Measurements from ENCODE around the gene SCLY. TPM values are rescaled to one million over a fixed set of nuclear protein-coding genes. Genes with fewer than 3 reads are reported as not detected.
"Not testable (repeated sequence)": the region's sequence is repeated elsewhere in the genome, so short reads cannot be mapped to it uniquely, and the experiment has no call there.

SCLY gene
- total RNA-seq, 1 experiment from 2014 or later: 28.7 TPM

- H3K9ac ChIP-seq (ENCODE audit: low read length); ATAC-seq; RAD21 ChIA-PET (ENCODE audit: low non-redundant PET in 1 of 2, low total read pairs in 2 of 2, uncharacterized antibody in 2 of 2, unreplicated experiment in 2 of 2); H3K4me3 ChIP-seq (replicated peaks in 1 of 2; ENCODE audit: low read depth in 1 of 2, low read length in 2 of 2); POLR2A ChIA-PET; BruUV-seq (replicated peaks); H3K27ac ChIP-seq (ENCODE audit: low read depth, low read length); H3K9me3 ChIP-seq (ENCODE audit: control insufficient read depth in 1 of 2, insufficient read depth in 1 of 2, low read depth in 1 of 2, low read length in 2 of 2); H2AFZ ChIP-seq (ENCODE audit: low read depth, low read length, poor library complexity, severe bottlenecking); H3K4me2 ChIP-seq (ENCODE audit: low read length); H3K27me3 ChIP-seq (ENCODE audit: insufficient read depth, low read length); H4K20me1 ChIP-seq (ENCODE audit: insufficient read depth); H3K9me2 ChIP-seq (ENCODE audit: insufficient read depth); intact Hi-C loops (cut with micrococcal nuclease); CTCF ChIA-PET; H3K36me3 ChIP-seq (ENCODE audit: control insufficient read depth in 1 of 2, insufficient read depth in 2 of 2, low read length in 2 of 2); DNase-seq (ENCODE audit: low read depth, low spot score): not testable (repeated sequence)
- Histone ChIP-seq H3K4me1 (ENCODE audit: control insufficient read depth in 1 of 2, insufficient read depth in 2 of 2, low read length in 2 of 2) (peaks cover 9 to 22% of the 10 kb centered on the region in 2 experiments; a peak in 2 of 4 replicates), H3K79me2 (ENCODE audit: insufficient read depth, low read length) (peaks cover 20% of the 10 kb centered on the region)
- 0 out of 2 replicates have a peak, but pooled peaks have one; percentile 28 for TF ChIP-seq POLR2AphosphoS5 (IDR thresholded peaks at IDR 0.05; ENCODE audit: low read depth, low read length)
Observed at GRCh38 chr2:238057696-238058575, 2.9 kb upstream of the SCLY start.

GRCh38 chr2:238059505-238059904 lies 1.3 kb upstream of the SCLY start:
- no peak for DNase-seq (ENCODE audit: low read depth, low spot score)
- Histone ChIP-seq H3K27ac (ENCODE audit: low read depth, low read length) (peak overlapping the region; percentile 94; the same call in 1 of the 2 replicates), H3K9ac (ENCODE audit: low read length) (peak overlapping the region; percentile 92), H3K4me2 (ENCODE audit: low read length) (peak overlapping the region; percentile 83), H3K9me3 (ENCODE audit: control insufficient read depth in 1 of 2, insufficient read depth in 1 of 2, low read depth in 1 of 2, low read length in 2 of 2) (no peaks in the 10 kb centered on the region), H4K20me1 (ENCODE audit: insufficient read depth) (no peaks in the 10 kb centered on the region), H3K4me3 (replicated peaks in 1 of 2; ENCODE audit: low read depth in 1 of 2, low read length in 2 of 2) (peak overlapping the region; percentile 78 to 95), H3K9me2 (ENCODE audit: insufficient read depth) (no peaks in the 10 kb centered on the region), H3K36me3 (ENCODE audit: control insufficient read depth in 1 of 2, insufficient read depth in 2 of 2, low read length in 2 of 2) (peaks cover 0 to 6% of the 10 kb centered on the region in 2 experiments; a peak in 2 of 4 replicates), H3K27me3 (ENCODE audit: insufficient read depth, low read length) (no peaks in the 10 kb centered on the region), H2AFZ (ENCODE audit: low read depth, low read length, poor library complexity, severe bottlenecking) (no peak overlapping the region), H3K4me1 (ENCODE audit: control insufficient read depth in 1 of 2, insufficient read depth in 2 of 2, low read length in 2 of 2) (peaks cover 9 to 22% of the 10 kb centered on the region in 2 experiments; a peak in 2 of 4 replicates), H3K79me2 (ENCODE audit: insufficient read depth, low read length) (peaks cover 34% of the 10 kb centered on the region)
- POLR2A ChIA-PET: no interaction called here
- intact Hi-C loops (cut with micrococcal nuclease): no loop called here
- RAD21 ChIA-PET (ENCODE audit: low non-redundant PET in 1 of 2, low total read pairs in 2 of 2, uncharacterized antibody in 2 of 2, unreplicated experiment in 2 of 2): no interaction called here
- BruUV-seq (replicated peaks): TSS peak; percentile 91
- ATAC-seq: no peak
- CTCF ChIA-PET: no interaction called here
- TF ChIP-seq CEBPB (IDR thresholded peaks at IDR 0.05; ENCODE audit: low read depth): no peak
- TF ChIP-seq SP1 (IDR thresholded peaks at IDR 0.05; ENCODE audit: low read depth): no peak
- no peak for TF ChIP-seq POLR2A (IDR thresholded peaks at IDR 0.05; ENCODE audit: borderline replicate concordance, extremely low read depth, insufficient read depth, insufficient read length)
- no peak for TF ChIP-seq ATF3 (IDR thresholded peaks at IDR 0.05)
- TF ChIP-seq SIN3A (IDR thresholded peaks at IDR 0.05; ENCODE audit: low read depth): no peak
- no peak for TF ChIP-seq SRF (IDR thresholded peaks at IDR 0.05; ENCODE audit: low read depth)
- no peak for TF ChIP-seq FOSL1 (IDR thresholded peaks at IDR 0.05; ENCODE audit: low read depth)
- TF ChIP-seq EZH2 (IDR thresholded peaks at IDR 0.05): no peak
- TF ChIP-seq ZNF274 (IDR thresholded peaks at IDR 0.05; ENCODE audit: low read depth, low read length): no peak
- no peak for TF ChIP-seq JUND (IDR thresholded peaks at IDR 0.05)
- TF ChIP-seq EZH2phosphoT487 (IDR thresholded peaks at IDR 0.05; ENCODE audit: borderline replicate concordance): no peak
- no peak for TF ChIP-seq TCF7L2 (IDR thresholded peaks at IDR 0.05; ENCODE audit: borderline replicate concordance, extremely low read depth, insufficient read depth, insufficient read length)
- TF ChIP-seq POLR2AphosphoS5 (IDR thresholded peaks at IDR 0.05; ENCODE audit: low read depth, low read length): no peak
- no peak for TF ChIP-seq CBX3 (IDR thresholded peaks at IDR 0.05; ENCODE audit: low read depth)
- TF ChIP-seq ZBTB33 (IDR thresholded peaks at IDR 0.05; ENCODE audit: extremely low read depth, insufficient replicate concordance, low read length): no peak
